ENCODE data around the gene FMNL2.
A peak's percentile ranks its signal among the peaks of the same experiment; 100 is the strongest.

GRCh38 chr2:152555048-152555447, 220.1 kb downstream of the FMNL2 start:
- TF ChIP-seq CTCF (IDR thresholded peaks at IDR 0.05; ENCODE audit: low read length) (0 out of 2 replicates have a peak, but pooled peaks have one; percentile 10), EZH2phosphoT487 (IDR thresholded peaks at IDR 0.05; ENCODE audit: low read length) (no peak)

All from MM.1S (cell line).